PC-9 (cell line): Measurements from ENCODE around the gene SPRED1.

Experiments used
- EZH2 ChIP-seq: fragments of 200-600 bp; sonication (generic); IDR thresholded peaks from 2 replicates; pipeline ENCODE4 v1.8.0; 2017; ENCODE audit warnings: antibody characterized with exemption, low read depth
- TF ChIP-seq, protein P1 (sequence below): fragments of 200-600 bp; sonication (generic); conservative IDR thresholded peaks from 2 replicates; pipeline ENCODE4 v1.6.1; 2017; ENCODE audit warnings: mixed run types, antibody characterized with exemption, mild to moderate bottlenecking, moderate library complexity

DNA sequence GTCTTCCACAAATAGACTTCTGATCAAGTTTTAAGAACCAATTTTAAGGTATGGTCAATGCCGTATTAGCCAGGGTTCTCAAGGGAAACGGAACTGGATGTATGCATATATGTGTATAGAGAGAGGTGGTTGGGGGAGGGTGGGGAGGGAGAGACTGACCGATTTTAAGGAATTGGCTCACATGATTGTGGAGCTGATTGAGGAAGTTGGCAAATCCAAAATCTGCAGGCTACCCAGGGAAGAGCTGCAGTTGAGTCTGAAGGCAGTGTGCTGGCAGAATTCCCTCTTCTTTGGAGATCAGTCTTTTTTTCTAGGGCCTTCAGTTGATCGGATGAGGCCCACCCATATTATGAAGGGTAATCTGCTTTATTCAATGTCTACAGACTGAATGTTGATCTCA is 40.8 kb upstream of the SPRED1 start:
- no peak for TF ChIP-seq EZH2
- TF ChIP-seq, protein P1, sequence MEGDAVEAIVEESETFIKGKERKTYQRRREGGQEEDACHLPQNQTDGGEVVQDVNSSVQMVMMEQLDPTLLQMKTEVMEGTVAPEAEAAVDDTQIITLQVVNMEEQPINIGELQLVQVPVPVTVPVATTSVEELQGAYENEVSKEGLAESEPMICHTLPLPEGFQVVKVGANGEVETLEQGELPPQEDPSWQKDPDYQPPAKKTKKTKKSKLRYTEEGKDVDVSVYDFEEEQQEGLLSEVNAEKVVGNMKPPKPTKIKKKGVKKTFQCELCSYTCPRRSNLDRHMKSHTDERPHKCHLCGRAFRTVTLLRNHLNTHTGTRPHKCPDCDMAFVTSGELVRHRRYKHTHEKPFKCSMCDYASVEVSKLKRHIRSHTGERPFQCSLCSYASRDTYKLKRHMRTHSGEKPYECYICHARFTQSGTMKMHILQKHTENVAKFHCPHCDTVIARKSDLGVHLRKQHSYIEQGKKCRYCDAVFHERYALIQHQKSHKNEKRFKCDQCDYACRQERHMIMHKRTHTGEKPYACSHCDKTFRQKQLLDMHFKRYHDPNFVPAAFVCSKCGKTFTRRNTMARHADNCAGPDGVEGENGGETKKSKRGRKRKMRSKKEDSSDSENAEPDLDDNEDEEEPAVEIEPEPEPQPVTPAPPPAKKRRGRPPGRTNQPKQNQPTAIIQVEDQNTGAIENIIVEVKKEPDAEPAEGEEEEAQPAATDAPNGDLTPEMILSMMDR: no peak
